Hindlimb muscle (tissue), 1 donor: ENCODE data around the gene YLPM1. TPM values are rescaled to one million over a fixed set of nuclear protein-coding genes. Genes with fewer than 3 reads are reported as not detected.
A peak's percentile ranks its signal among the peaks of the same experiment; 100 is the strongest.
"Not testable (repeated sequence)": the region's sequence is repeated elsewhere in the genome, so short reads cannot be mapped to it uniquely, and the experiment has no call there.

Experiments
- DNase-seq: peaks from one replicate; pipeline ENCODE4 v3.0.0-alpha.2; 2013
- polyA plus RNA-seq: library from polyadenylated mRNA; unstranded; fragments of 120-200 nt; gene quantifications from one replicate; pipeline ENCODE4 v1.2.1, GENCODE V29; 2013; ENCODE audit not compliant: insufficient read length

Gene YLPM1, protein sequence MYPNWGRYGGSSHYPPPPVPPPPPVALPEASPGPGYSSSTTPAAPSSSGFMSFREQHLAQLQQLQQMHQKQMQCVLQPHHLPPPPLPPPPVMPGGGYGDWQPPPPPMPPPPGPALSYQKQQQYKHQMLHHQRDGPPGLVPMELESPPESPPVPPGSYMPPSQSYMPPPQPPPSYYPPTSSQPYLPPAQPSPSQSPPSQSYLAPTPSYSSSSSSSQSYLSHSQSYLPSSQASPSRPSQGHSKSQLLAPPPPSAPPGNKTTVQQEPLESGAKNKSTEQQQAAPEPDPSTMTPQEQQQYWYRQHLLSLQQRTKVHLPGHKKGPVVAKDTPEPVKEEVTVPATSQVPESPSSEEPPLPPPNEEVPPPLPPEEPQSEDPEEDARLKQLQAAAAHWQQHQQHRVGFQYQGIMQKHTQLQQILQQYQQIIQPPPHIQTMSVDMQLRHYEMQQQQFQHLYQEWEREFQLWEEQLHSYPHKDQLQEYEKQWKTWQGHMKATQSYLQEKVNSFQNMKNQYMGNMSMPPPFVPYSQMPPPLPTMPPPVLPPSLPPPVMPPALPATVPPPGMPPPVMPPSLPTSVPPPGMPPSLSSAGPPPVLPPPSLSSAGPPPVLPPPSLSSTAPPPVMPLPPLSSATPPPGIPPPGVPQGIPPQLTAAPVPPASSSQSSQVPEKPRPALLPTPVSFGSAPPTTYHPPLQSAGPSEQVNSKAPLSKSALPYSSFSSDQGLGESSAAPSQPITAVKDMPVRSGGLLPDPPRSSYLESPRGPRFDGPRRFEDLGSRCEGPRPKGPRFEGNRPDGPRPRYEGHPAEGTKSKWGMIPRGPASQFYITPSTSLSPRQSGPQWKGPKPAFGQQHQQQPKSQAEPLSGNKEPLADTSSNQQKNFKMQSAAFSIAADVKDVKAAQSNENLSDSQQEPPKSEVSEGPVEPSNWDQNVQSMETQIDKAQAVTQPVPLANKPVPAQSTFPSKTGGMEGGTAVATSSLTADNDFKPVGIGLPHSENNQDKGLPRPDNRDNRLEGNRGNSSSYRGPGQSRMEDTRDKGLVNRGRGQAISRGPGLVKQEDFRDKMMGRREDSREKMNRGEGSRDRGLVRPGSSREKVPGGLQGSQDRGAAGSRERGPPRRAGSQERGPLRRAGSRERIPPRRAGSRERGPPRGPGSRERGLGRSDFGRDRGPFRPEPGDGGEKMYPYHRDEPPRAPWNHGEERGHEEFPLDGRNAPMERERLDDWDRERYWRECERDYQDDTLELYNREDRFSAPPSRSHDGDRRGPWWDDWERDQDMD (N-terminal part only)
- polyA plus RNA-seq, result 51.9 TPM

DNA sequence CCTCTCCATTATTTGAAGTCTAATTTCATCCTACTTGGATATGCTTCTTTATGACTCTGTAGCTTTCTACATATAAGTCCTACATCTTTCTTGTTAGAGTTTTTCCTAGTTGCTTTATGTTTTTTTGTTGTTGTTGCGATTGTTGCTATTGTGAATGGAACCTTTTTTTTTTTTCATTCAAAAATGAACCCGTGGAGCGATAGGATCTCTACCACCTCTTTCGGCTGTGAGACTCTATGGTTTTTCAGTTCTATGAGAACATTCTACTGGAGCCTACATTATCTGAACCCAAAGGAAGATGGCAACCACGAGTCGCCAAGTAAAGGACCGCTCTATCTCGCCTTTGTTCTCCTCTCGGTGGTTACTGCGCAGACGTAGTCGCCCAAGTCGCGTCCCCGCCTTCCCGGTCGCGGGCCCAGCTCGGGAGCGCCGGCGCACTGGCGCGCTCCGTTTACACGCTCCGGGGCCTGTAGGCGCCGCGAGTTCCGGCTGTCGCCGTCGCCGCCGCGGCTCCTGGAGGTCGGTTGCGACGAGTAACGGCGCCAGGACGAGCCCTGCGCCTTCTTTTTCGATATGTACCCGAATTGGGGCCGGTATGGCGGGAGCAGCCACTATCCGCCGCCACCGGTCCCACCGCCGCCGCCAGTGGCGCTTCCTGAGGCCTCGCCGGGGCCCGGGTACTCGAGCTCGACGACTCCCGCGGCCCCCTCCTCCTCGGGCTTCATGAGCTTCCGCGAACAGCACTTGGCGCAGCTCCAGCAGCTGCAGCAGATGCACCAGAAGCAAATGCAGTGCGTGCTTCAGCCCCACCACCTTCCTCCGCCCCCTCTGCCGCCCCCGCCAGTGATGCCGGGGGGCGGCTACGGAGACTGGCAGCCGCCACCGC lies at the start of gene YLPM1:
TSS of gene YLPM1 (plus strand) at position 400 of the 886 bp plus-strand sequence. CDS start at position 574, 174 bp downstream.
- peak; percentile 96 for DNase-seq

DNA sequence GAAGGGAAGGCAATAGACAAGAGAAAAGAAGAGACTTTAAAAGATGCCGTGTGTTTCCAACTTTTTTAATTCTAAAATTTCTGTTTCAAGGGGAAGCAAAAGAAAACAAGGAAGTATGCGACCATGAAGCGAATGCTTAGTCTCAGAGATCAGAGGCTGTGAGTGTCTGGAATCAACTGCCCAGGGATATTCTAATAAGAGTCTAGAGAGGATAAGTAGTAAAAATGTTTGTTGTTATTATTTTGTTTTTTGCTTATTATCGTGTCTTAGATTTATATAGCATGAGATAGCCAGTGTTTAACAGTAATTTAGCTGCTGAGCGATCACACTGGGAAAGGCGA lies 49.8 kb upstream of the YLPM1 start:
- DNase-seq, result no peak

DNA sequence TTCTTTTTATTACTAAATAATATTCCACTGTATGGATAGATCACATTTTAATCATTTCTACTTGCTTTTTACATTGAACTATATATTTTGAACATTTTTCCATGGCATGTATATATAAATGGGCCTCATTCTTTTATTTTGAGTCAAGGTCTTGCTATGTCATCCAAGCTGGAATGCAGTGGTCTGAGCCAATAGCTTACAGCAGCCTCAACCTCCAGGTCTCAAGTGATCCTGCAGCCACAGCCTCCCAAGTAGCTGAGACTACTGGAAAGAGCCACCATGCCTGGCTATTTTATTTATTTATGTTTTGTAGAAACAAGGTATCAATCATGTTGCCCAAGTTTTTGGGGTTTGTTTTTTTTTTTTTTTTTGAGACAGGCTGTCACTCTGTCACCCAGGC lies 42.6 kb upstream of the YLPM1 start:
- DNase-seq, result no peak

DNA sequence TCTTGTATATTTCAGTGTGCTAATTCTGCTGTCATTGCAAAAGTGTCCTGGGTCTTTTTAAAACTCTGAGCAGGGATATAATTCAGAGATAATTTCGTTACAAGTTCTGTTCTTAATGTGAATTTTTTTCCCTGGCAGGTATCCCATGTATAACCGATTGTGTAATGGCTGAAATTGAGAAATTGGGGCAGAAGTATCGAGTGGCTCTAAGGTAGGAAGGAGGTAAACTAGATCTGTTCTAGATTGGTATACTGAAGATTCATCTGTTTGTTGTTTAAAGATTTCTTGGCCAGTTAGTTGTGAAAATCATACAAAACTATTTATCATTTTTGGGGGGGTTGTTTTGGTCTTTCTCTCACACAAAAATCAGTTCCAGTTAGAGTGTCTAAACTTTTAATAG lies 40.0 kb upstream of the YLPM1 start:
- no peak for DNase-seq

DNA sequence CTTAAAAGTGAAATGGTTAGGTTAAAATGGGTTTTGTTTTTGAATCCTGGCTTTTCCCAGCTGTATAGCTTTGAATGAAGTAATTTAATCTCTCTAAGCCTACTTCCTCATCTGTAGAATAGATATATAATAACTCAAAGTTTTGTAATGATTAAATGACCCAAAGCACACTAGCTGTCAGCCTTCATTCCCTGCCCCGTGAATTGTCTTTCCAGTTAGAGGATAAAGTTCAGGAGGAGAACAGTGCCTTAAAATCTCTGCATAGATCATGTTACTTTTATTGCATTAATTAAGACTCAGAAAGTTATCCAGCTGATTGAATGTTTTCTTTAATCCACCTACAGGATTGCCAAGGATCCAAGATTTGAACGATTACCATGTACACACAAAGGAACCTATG lies 30.7 kb upstream of the YLPM1 start:
- no peak for DNase-seq

DNA sequence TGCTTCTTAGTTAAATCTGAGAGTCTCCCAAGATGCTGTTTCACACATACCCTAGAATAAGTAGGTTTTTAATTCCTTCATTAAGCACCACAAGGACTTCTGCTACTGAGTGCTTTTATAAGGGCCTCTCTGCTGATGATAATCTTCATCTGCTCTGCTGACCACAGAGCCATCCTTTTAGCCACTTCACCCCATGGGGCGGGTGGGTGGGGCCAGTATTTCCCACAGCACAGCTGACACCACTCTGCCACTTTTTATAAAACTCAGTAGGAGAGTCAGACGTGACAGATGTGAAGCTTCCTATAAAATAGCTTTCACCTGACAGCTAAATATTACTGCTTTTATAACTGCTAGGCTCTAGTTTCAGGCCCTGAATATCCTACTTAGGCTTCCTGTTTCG lies 29.9 kb upstream of the YLPM1 start:
- DNase-seq, result no peak

DNA sequence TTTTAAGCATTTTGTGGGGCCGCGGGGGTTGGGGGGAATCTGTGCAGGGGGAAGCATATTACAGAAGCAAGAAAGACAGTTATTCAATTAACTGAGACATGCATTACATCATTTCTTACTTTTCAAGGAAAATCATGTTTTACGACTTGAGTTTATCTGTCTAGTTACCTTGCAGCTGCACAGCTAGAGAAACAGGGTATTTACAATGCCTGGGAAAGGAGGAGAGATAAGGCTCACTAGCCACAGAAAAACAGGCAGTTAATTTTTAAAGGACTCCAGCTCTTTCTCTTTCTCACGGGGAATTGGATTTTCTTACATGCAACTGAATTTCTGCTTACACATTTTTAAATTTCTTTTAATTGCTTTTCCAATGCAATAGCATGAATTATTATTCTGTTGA lies 28.0 kb upstream of the YLPM1 start:
- DNase-seq, result no peak

DNA sequence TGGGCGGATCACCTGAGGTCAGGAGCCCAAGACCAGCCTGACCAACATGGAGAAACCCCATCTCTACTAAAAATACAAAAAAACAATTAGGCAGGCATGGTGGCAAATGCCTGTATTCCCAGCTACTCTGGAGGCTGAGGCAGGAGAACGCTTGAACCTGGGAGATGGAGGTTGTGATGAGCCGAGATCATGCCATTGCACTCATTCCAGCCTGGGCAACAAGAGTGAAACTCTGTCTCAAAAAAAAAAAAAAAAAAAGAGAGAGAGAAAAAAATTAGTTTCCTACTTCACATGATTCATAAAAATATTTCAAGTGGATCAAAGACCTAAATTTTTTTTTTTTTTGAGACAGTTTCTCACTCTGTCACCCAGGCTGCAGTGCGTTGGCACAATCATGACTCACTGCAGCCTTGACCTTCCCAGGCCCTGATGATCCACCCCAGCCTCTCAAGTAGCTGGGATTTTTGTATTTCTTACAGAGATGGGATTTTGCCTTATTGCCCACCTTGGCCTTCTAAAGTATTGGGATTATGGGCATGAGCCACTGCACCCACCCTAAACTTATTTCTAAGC lies 25.3 kb upstream of the YLPM1 start:
- DNase-seq, result no peak

DNA sequence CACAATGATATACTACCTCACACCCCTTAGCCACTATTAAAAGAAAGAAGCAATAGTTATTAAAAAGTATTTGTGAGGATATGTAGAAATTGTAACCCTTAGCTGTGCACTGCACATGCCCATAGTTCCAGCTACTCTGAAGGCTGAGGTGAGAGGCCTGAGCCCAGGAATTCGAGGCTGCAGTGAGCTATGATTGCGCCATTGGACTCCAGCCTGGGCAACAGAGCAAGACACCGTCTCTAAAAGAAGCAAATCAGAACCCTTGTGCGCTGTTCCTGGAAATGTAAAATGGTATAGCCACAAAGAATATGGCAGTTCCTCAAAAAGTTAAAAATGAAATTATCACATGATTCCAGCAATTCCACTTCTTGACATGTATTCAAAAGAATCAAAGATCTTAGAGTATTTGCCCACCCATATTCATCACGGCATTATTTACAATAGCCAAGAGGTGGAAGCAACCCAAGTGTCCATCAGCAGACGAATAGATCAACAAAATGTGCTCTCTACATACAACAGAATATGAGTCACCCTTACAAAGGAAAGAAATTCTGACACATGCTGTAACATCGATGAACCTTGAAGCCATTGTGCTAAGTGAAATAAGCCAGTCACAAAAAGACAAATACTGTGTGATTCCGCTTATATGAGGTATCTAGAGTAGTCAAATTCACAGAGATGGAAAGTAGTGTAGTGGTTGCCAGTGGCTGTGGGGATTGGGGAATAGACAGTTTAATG lies 23.7 kb upstream of the YLPM1 start:
- no peak for DNase-seq

DNA sequence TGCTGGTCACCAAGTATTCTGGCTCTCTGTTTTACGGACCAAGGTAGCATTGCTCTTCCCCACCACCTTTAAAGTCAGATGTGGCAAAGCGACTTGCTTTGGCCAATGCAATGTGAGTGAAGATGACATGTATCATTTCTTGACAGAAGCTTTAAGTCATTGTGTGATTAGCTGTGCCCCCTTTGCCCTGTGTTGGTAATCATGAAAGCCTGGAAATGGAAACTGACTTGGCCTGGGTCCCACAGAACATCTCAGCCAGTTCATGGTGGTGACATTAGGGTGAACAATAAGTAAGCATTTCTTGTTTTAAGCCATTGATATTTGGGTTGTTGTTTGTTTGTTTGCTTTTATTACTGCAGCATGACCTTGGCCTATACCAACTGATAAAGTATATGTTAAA lies 15.9 kb upstream of the YLPM1 start:
- DNase-seq, result no peak

DNA sequence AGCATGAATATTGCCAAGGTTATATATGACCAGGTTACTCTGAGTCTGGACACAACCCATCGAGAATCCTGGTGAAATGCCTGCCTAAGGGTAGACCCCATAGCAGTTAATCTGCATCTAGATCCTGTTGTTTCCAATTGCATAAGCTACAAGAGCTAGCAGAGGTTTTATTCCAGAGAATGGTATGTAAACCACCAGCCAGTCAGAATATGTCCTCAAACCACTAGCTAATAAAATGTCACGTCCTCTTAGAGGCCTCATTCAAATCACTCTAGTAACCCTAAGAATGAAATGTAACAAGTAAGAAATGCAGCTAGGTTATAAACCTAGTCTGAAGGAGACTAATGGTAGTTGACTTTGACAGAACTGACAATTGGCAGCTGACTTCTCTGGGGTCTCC lies 9.0 kb upstream of the YLPM1 start:
- DNase-seq, result no peak

DNA sequence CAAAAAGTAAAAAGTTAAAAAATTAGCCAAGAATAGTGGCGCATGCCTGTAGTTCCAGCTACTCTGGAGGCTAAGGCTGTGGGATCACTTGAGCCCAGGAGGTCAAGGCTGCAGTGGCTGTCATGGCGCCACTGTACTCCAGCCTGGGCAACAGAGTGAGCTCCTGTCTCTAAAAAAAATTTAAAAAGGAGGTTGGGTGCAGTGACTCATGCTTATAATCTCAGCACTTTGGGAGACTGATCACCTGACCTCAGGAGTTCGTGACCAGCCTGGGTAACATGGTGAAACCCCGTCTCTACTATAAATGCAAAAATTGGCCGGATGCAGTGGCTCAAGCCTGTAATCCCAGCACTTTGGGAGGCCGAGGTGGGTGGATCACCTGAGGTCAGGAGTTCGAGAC lies 8.2 kb upstream of the YLPM1 start:
- no peak for DNase-seq

DNA sequence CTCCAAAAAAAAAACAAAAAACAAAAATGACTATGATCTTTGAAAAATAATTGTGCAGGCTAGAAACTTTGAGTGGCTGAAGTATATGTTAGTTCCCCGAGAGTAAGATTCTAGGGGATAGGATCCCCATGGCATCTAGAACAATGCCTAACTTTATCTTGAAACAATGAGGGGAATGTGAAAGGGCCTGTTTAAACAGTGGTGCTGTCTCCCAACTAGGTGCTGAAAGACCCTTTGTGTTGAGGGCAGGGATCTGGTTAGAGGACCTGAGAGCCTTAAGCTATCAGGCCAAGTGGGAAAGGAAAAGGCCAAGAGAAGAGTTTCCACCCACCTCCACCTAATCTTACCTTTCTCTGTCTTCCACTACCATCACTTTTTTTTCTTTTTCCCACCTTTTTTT lies 6.8 kb upstream of the YLPM1 start:
- DNase-seq, result no peak

DNA sequence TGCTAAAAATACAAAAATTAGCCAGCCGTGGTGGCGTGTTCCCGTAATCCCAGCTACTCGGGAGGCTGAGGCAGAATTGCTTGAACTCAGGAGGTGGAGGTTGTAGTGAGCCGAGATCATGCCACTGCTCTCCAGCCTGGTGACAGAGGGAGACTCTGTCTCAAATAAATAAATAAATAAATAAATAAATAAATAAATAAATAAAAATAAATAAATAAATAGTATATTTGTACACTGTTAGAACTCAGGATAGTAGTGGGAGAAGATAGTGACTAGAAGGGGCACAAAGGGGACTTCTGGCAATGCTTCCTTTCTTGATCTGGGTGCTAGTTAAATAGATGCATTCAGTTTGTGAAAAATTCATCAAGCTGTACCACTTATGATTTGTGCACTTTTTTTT lies 4.6 kb upstream of the YLPM1 start:
- DNase-seq, result not testable (repeated sequence)

DNA sequence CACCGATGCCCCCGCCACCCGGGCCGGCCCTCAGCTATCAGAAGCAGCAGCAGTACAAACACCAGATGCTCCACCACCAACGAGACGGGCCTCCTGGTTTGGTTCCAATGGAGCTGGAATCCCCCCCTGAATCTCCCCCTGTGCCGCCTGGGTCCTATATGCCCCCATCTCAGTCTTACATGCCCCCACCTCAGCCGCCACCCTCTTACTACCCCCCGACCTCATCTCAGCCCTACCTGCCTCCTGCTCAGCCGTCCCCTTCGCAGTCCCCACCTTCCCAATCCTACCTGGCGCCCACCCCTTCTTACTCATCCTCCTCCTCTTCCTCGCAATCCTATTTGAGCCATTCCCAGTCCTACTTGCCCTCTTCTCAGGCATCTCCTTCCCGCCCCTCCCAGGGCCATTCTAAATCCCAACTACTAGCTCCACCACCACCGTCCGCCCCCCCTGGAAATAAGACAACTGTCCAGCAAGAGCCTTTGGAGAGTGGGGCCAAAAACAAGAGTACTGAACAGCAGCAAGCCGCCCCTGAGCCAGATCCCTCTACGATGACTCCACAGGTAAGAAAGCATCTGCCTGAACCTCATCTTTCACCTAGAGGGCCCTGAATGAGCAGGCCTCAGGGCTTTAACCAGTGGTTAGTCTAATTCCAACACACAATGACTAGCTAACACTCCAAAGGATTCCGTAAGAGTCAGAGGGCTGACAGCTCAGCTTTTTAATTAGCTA lies 851 bp downstream of the YLPM1 start:
- peak; percentile 13 for DNase-seq

DNA sequence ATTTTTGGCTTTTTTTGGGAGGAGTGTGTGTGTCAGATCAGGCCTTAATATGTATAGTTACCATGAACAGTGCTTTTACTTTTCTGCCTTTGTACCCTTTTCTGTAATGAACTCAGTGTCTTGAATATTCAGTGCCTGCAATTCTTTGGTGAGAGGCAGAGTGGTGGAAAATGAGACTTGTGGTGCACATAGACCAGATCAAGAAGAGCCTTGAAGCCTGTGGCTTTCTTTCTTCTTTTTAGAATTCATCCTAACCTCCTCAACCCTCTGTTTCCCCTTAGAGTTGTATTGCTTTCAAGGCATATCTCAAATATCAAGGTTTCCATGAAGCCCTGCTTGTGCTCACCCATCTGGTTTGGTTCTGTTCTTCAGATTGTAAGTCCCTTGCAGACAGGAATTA lies 2.6 kb downstream of the YLPM1 start:
- no peak for DNase-seq

DNA sequence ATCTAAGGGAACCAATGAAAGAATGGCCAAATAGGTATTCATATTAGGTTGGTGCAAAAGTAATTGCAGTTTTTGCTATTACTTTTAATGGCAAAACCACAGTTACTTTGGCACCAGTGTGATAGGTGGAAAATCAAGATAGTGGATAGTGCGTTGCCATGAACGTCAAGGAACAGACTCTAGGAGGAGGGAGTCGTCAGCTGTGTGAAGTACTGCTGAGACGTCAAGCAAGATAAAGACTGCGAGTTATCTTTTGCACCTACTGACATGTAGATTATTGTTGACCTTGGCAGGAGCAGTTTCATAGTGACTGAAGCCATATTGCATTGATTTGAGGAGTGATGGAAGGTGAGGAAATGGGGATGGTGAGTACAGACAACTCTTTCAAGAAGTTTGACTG lies 8.3 kb downstream of the YLPM1 start:
- no peak for DNase-seq

DNA sequence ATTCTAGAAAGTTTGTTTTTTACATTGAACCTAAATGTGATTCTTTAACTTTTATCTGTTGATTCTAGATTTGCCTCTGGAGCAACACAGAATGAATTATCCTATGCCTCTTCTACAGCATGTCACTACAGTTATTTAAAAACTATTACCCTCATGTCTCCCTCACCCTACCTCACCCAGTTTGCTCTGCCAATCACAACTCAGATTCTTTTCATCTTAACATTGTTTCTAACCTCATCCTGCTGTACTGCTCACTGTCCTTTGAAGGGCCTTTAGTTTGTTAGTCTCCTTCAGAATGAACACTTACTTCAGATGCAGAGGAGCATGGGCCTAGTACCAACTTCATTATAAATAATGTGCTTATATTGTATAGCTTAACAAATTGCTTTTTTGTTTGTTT lies 21.5 kb downstream of the YLPM1 start:
- DNase-seq, result no peak

DNA sequence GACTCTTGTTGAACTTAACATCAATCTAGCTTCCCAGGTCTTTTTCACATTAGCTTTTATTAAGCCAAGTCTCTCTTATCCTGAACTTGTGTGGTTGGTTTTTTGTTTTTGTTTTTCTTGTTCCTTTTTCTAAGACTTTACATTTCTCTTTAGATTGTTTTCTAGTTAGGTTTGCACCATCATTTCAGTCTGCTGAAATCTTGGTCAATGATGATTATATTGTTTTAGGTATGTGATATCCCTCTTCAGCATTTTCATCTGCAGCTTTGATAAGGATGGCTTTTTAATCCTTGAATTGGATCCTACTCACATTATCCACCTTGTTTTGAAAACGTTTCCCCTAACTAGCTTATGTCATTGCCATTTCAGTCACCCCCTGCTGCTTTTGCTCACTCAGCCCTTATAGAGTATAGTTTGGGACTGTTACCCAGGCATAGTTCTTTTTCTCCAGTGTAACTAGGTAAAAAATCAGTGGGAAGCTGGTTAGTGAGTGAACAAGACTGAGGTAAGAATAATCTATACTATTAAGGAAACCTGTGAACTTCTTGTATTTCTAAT lies 22.0 kb downstream of the YLPM1 start:
- no peak for DNase-seq

DNA sequence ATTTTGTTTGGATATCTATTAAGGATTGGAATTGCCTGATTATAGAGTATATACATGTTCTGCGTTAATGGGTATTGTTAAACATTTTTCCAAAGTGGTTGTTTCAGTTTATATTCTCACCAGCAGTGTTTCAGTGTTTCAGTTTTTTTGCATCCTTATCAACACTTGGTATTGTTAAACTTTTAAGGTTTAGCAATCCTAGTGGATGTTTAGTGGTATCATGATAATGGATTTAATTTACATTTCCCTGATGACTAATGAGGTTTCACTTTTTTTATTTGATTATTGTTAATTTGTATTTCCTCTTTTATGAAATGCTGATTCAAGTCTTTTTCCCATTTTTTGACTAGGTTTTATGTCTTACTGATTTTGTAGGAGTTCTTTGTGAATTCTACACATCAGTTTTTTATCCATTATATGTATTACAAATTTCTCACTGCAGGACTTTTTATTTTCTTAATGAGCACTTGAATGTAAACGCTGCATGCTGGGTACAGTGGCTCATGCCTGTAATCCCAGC lies 23.7 kb downstream of the YLPM1 start:
- DNase-seq, result no peak
